Measurements from ENCODE around the gene C10orf95. TPM values are rescaled to one million over a fixed set of nuclear protein-coding genes. Genes with fewer than 3 reads are reported as not detected.
A peak's percentile ranks its signal among the peaks of the same experiment; 100 is the strongest.

C10orf95 gene
- total and polyA plus RNA-seq, 7 donors, result 0.36 to 2.4 (median 0.99) TPM; not detected in 3

DNA sequence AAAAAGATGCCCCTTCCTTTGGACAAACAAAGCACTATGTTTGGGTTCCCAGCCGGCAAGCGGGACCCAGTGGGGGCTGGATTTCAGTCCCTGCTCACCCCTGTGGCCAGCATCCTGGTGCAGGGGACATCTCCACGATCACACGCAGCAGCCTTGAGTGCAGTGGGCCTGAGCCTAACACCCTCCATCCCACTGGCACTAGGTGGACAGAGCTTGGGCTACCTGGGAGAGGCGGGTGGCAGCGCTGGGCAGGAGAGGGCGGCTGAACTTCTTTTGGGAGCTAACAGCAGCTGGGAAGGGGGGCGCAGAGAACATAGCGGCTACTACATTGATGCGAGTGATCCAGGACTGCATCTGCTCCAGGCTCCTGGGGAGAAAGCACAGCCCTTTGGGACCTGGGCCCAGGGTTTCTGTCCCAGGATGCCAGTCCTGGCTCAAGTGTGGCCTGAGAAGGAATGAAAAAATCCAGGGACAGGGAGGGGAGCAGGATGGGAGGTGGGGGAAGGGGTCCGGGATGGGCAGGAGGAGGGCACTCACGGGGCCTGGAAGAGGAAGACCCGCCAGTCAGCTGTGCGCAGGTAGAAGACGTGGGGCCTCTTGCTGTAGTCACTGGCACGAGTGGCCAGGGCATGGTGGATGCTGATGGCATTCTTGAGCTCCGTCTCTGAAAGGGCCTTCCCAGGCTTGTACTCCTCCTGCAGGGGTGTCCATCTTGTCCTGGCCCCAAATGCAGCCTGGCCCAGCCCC, 46.8 kb downstream of the C10orf95 start:
- no peak for DNase-seq
- intact Hi-C loops (cut with DNase I), result no loop called here
- peak overlapping the region; percentile 95 to 99 (median 98) for H3K27ac ChIP-seq

DNA sequence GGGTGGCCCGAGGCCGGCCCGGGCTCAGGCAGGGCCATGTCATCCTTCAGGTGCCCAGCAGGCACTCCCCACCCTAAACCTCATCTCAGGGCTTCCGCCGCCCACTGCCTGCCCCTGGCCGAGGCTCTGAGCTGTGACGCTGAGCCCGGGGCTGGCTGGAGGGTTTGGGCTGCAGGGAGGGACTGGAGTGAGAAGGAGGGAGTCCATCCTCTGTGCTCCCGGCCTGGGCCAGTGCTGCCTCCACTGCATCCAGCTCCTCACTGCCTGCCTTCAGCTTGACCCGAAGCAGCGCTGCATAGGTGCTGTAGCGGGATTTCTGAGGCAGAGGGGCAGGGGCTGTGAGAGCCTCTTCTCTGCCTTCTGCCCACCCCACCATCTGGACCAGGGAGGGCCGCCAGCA, 48.2 kb downstream of the C10orf95 start:
- H3K27me3 ChIP-seq, result no peaks in the 10 kb centered on the region
- WGBS, 2 donors, result 89 to 90% methylated on average over 13 of the region's 13 CpGs
- peaks cover 33 to 55% (median 38%) of the 10 kb centered on the region in 4 donors for H3K36me3 ChIP-seq

More for the DNA sequence above, 46.8 kb downstream of the C10orf95 start:
- peaks cover 0 to 79% (median 71%) of the 10 kb centered on the region in 4 donors for H3K4me1 ChIP-seq
- H3K27me3 ChIP-seq, result peaks cover 0 to 4% (median 0%) of the 10 kb centered on the region in 3 donors
- H3K36me3 ChIP-seq, result peaks cover 31 to 48% (median 36%) of the 10 kb centered on the region in 4 donors
- WGBS, 2 donors, result 87 to 90% methylated on average over 17 of the region's 17 CpGs
- TF ChIP-seq POLR2A (IDR thresholded peaks at IDR 0.05) (no peak), POLR2AphosphoS5 (IDR thresholded peaks at IDR 0.05) (peak in 2 of 4 donors; percentile 3 to 26)
- H3K4me3 ChIP-seq, result no peak overlapping the region
- H3K9me3 ChIP-seq, result no peaks in the 10 kb centered on the region

DNA sequence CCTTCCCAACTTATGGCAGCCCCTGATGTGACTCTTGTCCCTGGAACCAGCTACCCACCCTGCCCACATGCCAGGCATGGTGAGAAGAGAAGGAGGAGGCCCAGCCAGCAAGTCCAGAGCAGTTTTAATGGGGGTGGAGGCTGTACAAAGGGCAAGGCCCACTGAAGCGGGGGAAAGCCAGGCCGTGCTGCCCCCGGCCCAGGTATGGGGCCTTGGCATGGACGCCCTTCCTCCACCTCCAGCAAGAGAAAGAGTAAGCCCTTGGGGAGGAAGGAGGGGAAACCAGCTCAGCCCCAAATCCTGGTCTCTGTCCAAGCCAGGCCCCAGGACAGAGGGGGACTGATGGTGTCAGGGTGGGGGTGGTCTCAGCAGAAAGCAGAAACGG, 48.8 kb downstream of the C10orf95 start:
- intact Hi-C loops (cut with DNase I), result no loop called here
- H3K4me1 ChIP-seq, result peaks cover 0 to 95% (median 84%) of the 10 kb centered on the region in 4 donors

More for the DNA sequence above, 48.2 kb downstream of the C10orf95 start:
- H3K4me3 ChIP-seq, result no peak overlapping the region
- peak overlapping the region; percentile 95 to 99 (median 98) for H3K27ac ChIP-seq
- no peaks in the 10 kb centered on the region for H3K9me3 ChIP-seq
- no peak for DNase-seq
- H3K4me1 ChIP-seq, result peaks cover 0 to 89% (median 80%) of the 10 kb centered on the region in 4 donors
- TF ChIP-seq POLR2AphosphoS5 (IDR thresholded peaks at IDR 0.05) (peak in 2 of 4 donors; percentile 5 to 40), POLR2A (IDR thresholded peaks at IDR 0.05) (no peak), EP300 (IDR thresholded peaks at IDR 0.05) (no peak)
- TF ChIP-seq, protein P1, sequence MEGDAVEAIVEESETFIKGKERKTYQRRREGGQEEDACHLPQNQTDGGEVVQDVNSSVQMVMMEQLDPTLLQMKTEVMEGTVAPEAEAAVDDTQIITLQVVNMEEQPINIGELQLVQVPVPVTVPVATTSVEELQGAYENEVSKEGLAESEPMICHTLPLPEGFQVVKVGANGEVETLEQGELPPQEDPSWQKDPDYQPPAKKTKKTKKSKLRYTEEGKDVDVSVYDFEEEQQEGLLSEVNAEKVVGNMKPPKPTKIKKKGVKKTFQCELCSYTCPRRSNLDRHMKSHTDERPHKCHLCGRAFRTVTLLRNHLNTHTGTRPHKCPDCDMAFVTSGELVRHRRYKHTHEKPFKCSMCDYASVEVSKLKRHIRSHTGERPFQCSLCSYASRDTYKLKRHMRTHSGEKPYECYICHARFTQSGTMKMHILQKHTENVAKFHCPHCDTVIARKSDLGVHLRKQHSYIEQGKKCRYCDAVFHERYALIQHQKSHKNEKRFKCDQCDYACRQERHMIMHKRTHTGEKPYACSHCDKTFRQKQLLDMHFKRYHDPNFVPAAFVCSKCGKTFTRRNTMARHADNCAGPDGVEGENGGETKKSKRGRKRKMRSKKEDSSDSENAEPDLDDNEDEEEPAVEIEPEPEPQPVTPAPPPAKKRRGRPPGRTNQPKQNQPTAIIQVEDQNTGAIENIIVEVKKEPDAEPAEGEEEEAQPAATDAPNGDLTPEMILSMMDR (IDR thresholded peaks at IDR 0.05), result no peak
- intact Hi-C loops (cut with DNase I), result no loop called here

DNA sequence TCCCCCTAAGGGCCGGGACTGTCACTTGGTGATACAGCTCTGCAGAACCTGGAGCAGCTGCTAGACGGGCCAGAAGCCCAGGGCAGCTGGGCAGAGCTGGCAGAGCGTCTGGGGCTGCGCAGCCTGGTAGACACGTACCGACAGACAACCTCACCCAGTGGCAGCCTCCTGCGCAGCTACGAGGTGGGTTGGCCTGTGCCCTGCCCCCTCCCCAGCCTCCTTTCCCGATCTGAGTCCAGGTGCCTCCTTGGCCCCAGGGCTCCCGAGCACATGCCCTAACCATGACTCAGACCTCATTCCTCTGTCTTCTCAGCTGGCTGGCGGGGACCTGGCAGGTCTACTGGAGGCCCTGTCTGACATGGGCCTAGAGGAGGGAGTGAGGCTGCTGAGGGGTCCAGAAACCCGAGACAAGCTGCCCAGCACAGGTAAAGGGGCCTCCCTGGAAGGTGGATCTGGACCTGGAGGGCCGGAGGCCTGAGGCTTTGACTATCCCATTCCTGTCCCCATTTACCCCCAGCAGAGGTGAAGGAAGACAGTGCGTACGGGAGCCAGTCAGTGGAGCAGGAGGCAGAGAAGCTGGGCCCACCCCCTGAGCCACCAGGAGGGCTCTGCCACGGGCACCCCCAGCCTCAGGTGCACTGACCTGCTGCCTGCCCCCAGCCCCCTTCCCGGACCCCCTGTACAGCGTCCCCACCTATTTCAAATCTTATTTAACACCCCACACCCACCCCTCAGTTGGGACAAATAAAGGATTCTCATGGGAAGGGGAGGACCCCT, 49.4 kb downstream of the C10orf95 start:
- H3K27ac ChIP-seq, result peak overlapping the region; percentile 95 to 99 (median 98)
- peaks cover 34 to 64% (median 45%) of the 10 kb centered on the region in 4 donors for H3K36me3 ChIP-seq
- no peaks in the 10 kb centered on the region for H3K9me3 ChIP-seq
- H3K4me1 ChIP-seq, result peaks cover 0 to 98% (median 88%) of the 10 kb centered on the region in 4 donors
- no peak overlapping the region for H3K4me3 ChIP-seq
- TF ChIP-seq, protein P1 (IDR thresholded peaks at IDR 0.05), result no peak
- no peak for TF ChIP-seq POLR2A (IDR thresholded peaks at IDR 0.05)
- TF ChIP-seq EP300 (IDR thresholded peaks at IDR 0.05), result peak in 2 of 4 donors; percentile 41 to 79
- TF ChIP-seq POLR2AphosphoS5 (IDR thresholded peaks at IDR 0.05), result peak; percentile 52 to 71 (median 60)
- 89 to 91% methylated on average over 18 of the region's 18 CpGs for WGBS, 2 donors
- peak; percentile 89 for DNase-seq
- intact Hi-C loops (cut with DNase I), result no loop called here
- H3K27me3 ChIP-seq, result no peaks in the 10 kb centered on the region

More for the DNA sequence above, 48.8 kb downstream of the C10orf95 start:
- H3K27ac ChIP-seq, result peak overlapping the region; percentile 95 to 99 (median 98)
- H3K27me3 ChIP-seq, result no peaks in the 10 kb centered on the region
- H3K36me3 ChIP-seq, result peaks cover 34 to 61% (median 43%) of the 10 kb centered on the region in 4 donors
- WGBS, 2 donors, result 87 to 92% methylated on average over 5 of the region's 5 CpGs
- H3K4me3 ChIP-seq, result no peak overlapping the region
- peak in 1 of 4 donors; percentile 2 for TF ChIP-seq POLR2AphosphoS5 (IDR thresholded peaks at IDR 0.05)
- TF ChIP-seq, protein P1 (IDR thresholded peaks at IDR 0.05), result no peak
- no peaks in the 10 kb centered on the region for H3K9me3 ChIP-seq
- no peak for DNase-seq

DNA sequence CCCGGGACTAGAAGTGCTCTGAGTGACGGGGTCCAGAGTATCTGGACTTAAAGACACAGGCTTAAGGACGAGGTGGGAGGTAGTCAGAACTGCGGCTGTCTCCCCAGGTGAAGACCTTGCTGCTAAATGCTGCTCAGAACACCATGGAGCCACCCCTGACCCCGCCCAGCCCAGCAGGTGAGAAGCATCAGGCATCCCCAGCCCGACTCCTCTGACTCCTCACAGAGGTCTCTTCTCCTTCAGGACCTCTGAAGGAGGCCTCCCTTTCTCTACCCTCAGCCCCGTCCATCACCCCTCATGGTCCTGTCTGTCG, 50.0 kb downstream of the C10orf95 start:
- intact Hi-C loops (cut with DNase I), result no loop called here

More for the DNA sequence above, 50.0 kb downstream of the C10orf95 start:
- Histone ChIP-seq H3K27me3 (no peaks in the 10 kb centered on the region), H3K9me3 (no peaks in the 10 kb centered on the region), H3K27ac (peak overlapping the region; percentile 95 to 99 (median 98)), H3K4me1 (peaks cover 0 to 98% (median 92%) of the 10 kb centered on the region in 4 donors), H3K4me3 (no peak overlapping the region), H3K36me3 (peaks cover 34 to 64% (median 45%) of the 10 kb centered on the region in 4 donors)
- TF ChIP-seq POLR2AphosphoS5 (IDR thresholded peaks at IDR 0.05) (no peak), POLR2A (IDR thresholded peaks at IDR 0.05) (no peak), EP300 (IDR thresholded peaks at IDR 0.05) (no peak)
- TF ChIP-seq, protein P1 (IDR thresholded peaks at IDR 0.05), result no peak
- 91 to 92% methylated on average over 8 of the region's 8 CpGs for WGBS, 2 donors
- DNase-seq, result peak; percentile 71

All from sigmoid colon (tissue), 7 donors.